NCI-H146 treated with DMSO at 0.1 percent for 48 hours (cell line): ENCODE results near the gene TTC28.

Experiments used
- DNase-seq: peaks from one replicate; lab custom pipeline; 2025; ENCODE audit not compliant: unreplicated experiment; lab: John Stamatoyannopoulos, UW

The TTC28 gene

DNA sequence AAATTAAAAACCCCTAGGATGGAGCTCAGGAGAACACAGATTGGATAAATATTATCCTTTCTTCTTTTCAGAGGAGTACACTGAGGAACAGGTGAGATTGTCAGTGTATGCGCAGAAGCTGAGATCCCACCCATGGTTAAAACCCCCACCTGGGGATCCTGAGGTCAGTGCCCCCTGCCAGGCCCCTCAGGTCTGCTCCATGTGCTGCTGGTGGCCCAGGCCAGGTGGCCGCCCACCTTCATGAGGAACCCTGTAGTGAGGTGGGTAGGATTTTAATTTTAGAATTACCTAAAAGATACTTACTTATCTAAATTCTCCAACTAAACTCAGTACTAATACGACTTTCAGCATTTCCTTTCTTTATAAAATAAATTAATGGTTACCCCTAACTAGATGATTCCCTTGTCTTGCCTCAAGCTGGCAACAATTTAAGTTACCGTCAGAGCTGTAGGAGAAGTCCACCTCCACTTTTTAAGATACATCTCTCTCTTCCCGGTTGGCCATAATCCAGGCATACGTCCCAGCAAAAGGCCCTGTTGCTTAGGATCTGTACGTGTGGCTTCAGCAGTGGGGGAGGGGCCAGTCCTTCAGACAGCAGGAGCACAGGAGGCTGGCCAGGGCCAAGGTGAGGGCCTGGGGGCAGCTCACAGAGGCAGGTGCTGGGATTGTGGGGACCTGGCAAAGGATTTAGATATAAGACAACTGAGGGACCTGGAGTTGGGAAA, 699.1 kb downstream of the TTC28 start:
- DNase-seq: peak; percentile 1

DNA sequence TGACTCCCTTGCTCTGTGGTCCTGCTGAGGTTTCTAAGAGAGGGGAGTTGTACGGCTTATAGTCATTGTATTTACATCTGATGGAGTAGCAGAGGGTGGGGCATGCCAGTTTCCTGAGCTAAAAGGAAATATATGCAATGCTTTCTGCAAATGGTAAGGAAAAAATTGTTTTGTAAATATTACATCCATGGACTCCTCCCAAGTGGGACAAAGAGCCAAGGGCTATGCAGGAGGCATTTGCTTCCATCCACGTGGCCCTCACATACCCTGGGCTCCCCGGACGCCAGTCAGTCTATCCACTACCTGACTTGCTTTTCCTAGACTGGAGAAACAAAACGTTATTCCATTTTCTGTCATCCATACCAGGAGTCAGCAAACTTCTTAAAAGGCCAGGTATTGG, 700.8 kb downstream of the TTC28 start:
- DNase-seq: no peak

GRCh38 chr22:27978317-27978716, 701.3 kb downstream of the TTC28 start:
- no peak for DNase-seq

DNA sequence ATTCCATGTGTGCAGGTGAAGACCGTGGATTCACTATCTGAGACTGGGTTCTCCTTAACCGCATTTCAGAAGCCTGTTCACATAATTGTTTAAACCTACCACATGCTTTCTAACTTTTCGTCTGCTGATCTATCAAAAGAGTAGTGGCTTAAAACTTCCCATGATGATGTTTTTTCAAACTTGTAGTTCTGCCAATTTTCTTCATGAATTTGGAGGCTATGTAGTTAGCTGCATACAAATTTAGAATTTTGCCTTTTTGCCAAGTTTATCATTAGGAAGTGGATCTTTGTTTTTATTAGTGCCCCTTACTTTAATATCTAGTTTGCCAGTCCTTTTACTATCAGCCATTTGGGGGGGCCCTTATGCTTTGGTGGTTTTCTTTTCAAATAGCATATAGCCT, 703.1 kb downstream of the TTC28 start:
- DNase-seq: no peak

GRCh38 chr22:27975381-27976013, 704.1 kb downstream of the TTC28 start:
- DNase-seq: no peak

DNA sequence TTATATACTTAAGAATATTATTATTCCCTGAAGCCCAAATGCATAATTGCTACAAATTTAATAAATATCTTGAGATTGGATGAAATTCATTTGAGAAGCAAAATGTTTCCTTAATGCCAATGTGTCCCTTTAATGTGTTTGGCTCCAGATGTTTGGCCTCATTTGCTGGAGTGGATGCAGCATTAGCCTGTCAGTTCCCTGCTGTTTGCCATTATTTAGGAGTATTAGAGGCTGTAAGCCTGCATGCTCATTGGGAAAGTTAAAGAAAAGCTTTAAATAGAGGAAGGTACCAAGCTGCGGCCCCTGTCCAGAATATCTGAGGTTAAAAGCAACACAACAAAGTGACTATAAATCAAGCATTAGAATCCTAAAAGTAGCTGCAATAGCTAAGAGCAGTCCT, 705.8 kb downstream of the TTC28 start:
- no peak for DNase-seq

DNA sequence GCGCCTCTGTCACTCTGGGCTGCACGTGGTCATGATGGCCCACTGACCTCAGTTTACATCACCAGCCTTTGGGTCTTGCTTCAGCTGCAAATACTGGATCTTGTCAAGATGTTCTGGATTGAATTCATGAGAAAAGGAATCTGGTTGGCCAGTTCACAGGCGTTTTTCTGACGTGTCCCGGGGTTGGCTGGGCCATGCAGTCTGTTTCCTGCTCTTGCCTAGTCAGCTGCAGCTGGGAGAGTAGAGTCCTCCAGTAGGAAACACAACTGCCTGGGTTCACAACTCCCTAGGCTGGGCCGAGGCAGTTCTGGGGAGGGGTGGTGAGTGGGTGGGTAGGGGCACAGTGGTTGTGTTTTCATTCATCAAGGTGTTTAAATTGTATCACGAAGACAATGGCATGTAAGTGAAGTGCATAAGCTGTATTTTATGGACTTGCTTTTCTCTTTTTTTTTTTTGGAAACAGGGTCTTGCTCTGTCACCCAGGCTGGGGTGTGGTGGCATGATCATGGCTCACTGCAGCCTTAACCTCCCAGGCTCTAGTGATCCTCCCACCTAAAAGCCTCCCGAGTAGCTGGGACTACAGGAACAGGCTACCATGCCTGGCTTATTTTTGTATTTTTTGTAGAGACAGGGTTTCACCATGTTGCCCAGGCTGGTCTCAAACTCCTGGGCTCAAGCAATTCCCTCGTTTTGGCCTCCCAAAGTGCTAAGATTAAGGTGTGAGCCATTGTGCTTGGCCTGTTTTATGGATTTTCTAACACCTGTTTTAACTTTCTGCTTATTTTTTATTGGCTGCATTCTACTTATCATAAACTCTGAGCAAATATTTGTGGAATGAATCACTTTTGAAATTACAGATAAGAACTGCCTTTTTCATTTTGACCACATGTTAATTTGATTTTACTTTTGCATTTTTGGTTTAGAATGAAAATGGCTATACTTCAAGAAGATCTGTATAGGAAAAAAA, 706.6 kb downstream of the TTC28 start:
- DNase-seq: peak; percentile 1

- no peak for DNase-seq
These were observed 707.7 kb downstream of the TTC28 start for GRCh38 chr22:27971926-27972325.

DNA sequence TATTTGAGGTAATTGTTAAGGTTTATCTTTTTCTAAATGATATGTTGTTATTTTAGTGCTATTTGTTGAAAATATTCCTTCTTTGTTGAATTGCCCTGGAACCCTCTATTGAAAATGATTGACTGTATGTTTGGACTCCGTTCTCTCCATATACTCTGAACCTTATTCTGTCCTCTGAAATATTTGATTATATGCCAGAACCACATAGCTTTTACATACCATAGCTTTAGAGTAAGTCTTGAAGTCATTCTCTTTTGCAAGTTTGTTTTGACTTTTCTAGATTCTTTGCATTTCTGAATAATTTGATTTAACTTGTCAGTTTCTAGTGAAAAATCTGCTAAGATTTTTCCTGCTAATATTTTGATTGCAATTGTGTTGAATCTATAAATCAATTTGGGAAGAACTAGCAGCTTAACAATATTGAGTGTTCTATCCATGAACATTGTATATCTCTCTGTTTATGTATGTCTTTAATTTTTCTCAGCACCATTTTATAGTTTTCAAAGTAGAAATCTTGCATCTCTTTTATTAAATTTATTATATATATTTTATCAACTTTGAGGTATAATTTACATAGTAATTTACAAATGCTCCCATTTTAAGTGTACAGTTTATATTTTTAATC, 708.9 kb downstream of the TTC28 start:
- DNase-seq: no peak

DNA sequence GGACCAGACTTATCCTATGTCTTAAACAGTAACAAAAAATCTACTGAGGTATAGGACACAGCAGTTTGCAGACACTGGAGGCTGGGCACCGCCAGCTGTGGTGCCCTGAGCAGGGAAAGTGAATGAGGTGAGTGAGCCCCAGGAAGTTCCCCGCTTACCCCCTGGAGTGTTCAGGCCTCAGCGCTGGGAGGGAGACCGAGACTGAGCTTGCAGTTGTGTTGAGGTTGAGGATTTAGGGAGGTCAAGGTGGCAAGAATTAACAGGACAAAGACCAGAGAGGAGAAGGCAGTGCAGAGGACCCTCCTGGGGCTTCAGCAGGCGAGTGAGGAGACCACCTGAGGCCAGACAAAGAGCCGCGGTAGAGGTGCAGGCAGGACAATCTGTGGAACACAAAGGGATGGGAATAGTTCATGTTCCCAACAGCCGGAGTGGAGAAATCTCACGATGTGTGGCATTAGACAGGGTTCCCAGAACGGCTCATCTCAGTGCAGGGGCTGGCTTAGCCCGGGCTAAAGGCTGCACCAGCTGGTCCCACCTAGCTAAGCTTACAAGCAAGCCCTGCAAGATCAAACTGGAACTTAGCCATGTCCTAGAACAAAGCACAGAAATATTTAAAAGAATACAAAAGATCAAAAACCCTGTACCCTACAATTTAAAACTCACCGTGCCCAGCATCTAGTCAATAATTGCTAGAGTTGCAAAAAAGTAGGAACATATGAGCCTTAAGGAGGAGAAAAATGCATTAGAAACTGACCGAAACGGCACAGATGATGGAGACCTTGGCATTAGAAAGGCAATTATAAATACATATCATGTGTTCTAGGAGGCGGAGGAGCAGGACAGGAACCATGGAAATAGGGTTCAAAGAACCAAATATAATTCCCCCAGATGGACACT, 713.2 kb downstream of the TTC28 start:
- DNase-seq: no peak

- DNase-seq: no peak
These were observed 717.2 kb downstream of the TTC28 start for GRCh38 chr22:27962268-27963044.

- DNase-seq: no peak
These were observed 718.0 kb downstream of the TTC28 start for GRCh38 chr22:27961680-27962079.

GRCh38 chr22:27961182-27961581, 718.5 kb downstream of the TTC28 start:
- DNase-seq: no peak

GRCh38 chr22:27959335-27960090, 720.1 kb downstream of the TTC28 start:
- DNase-seq: no peak

DNA sequence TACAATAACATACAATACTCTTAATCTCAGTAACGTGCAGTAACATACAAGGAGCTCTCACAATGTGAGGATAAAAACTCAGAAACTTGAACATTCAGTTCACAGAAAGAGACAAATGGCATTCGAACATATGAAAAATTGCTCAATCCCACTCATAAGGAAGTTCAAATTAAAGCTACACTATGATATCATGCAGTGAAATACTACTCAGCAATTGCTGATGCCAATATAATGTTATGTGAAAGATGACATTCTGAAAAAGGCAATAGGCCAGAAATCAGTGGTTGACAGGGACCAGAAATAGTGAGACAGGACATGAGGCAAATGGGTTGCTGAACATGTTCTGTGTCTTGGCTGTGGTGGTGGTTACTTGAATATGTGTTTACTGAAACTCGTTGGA, 726.9 kb downstream of the TTC28 start:
- no peak for DNase-seq

DNA sequence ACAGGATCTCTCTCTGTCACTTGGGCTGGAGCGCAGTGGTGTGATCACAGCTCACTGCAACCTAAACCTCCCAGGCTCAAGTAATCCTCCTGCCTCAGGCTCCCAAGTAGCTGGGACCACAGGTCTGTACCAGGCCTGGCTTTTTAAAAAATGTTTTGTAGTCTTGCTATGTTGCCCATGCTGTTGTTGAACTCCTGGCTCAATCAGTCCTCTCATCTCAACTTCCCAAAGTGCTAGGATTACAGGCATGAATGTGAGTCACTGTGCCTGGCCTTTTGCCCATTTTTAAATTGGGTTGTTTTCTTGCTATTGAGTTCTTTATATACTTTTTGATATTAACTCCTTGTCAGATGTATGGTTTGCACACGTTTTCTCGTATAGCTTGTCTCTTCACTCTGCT, 727.5 kb downstream of the TTC28 start:
- DNase-seq: no peak

- DNase-seq: no peak
These were observed 730.2 kb downstream of the TTC28 start for GRCh38 chr22:27949421-27949820.

DNA sequence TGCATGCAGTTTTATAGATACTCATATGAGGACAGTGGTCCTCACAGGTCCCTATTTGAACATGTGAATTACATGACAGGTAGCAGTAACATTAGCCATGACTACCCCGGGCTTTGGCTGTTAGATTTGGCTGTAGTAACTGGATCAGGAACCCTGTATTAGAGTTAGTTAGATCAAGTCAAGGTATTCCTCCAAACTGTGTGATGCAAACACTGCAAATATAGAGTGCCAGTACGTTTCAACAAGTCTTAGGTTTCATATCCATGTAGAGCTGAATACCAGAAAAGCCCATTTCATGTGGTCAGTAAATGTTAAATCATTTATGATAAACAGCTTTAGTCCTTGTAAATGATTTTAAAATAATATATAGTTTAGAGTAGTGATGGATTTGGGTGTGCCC, 731.1 kb downstream of the TTC28 start:
- no peak for DNase-seq

DNA sequence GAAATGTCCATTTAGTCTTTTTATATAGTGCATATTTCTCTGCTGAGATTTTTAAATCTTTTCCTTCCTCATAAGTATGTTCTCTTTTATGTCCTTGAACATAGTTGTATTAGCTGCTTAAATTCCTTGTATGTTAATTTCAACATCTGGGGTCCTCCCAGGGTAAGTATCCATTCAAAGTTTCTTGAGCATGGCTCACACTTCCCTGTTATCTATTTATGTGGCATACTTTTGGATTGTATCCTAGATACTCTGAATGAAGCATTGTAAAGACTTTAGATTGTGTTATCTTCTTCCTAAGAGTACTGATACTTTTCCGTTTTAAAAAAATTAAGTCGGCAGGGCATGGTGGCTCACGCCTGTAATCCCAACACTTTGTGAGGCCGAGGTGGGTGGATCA, 732.2 kb downstream of the TTC28 start:
- no peak for DNase-seq
